MM.1S (cell line): Measurements from ENCODE around the gene INSIG2.

Experiments used
- DNase-seq: peaks from one replicate; pipeline ENCODE4 v3.0.0-alpha.2; 2015
- H2AFZ ChIP-seq: fragments of 300-600 bp; sonication (generic); 2 replicates; pipeline ENCODE4 v1.6.0; 2016; ENCODE audit warnings: antibody characterized with exemption, low read length
- H3F3A ChIP-seq: fragments of 300-600 bp; sonication (generic); 2 replicates; pipeline ENCODE4 v1.6.1; 2016; ENCODE audit warnings: mild to moderate bottlenecking, antibody characterized with exemption, low read length, moderate library complexity, mixed read lengths; ENCODE audit not compliant: insufficient read depth
- H3K27ac ChIP-seq: fragments of 300-600 bp; sonication (generic); 2 replicates; pipeline ENCODE4 v1.5.1; 2016; ENCODE audit warnings: mild to moderate bottlenecking, low read length
- H3K27me3 ChIP-seq: fragments of 300-600 bp; sonication (generic); replicated peaks from 2 replicates; pipeline ENCODE4 v1.6.0; 2016; ENCODE audit warnings: low read length; ENCODE audit not compliant: insufficient read depth
- H3K36me3 ChIP-seq: fragments of 300-600 bp; sonication (generic); replicated peaks from 2 replicates; pipeline ENCODE4 v1.6.1; 2016; ENCODE audit warnings: mild to moderate bottlenecking, low read length, mixed read lengths; ENCODE audit not compliant: insufficient read depth
- H3K4me1 ChIP-seq: fragments of 300-600 bp; sonication (generic); 2 replicates; pipeline ENCODE4 v1.6.1; 2016; ENCODE audit warnings: low read length, mixed read lengths
- H3K4me2 ChIP-seq: fragments of 300-600 bp; sonication (generic); 2 replicates; pipeline ENCODE4 v1.6.0; 2016; ENCODE audit warnings: low read depth, low read length
- H3K4me3 ChIP-seq: fragments of 300-600 bp; sonication (generic); 2 replicates; pipeline ENCODE4 v1.5.1; 2016; ENCODE audit warnings: low read length, mixed read lengths
- H3K79me2 ChIP-seq: fragments of 300-600 bp; sonication (generic); 2 replicates; pipeline ENCODE4 v1.6.1; 2016; ENCODE audit warnings: mixed run types, low read length, mixed read lengths
- H3K9ac ChIP-seq: fragments of 300-600 bp; sonication (generic); 2 replicates; pipeline ENCODE4 v1.6.1; 2016; ENCODE audit warnings: low read length, mixed read lengths
- H3K9me2 ChIP-seq: fragments of 300-600 bp; sonication (generic); replicated peaks from 2 replicates; pipeline ENCODE4 v1.6.1; 2016; ENCODE audit warnings: mild to moderate bottlenecking, low read length, mixed read lengths; ENCODE audit not compliant: insufficient read depth
- H3K9me3 ChIP-seq: fragments of 300-600 bp; sonication (generic); replicated peaks from 2 replicates; pipeline ENCODE4 v1.6.1; 2016; ENCODE audit warnings: mild to moderate bottlenecking, low read length, mixed read lengths; ENCODE audit not compliant: insufficient read depth
- H4K20me1 ChIP-seq: fragments of 300-600 bp; sonication (generic); 2 replicates; pipeline ENCODE4 v1.6.1; 2016; ENCODE audit warnings: mild to moderate bottlenecking, low read length, moderate library complexity, mixed read lengths; ENCODE audit not compliant: insufficient read depth
- EZH2 ChIP-seq: fragments of 300-600 bp; sonication (generic); optimal IDR thresholded peaks from 2 replicates; pipeline ENCODE3; 2017; ENCODE audit warnings: low read depth, mild to moderate bottlenecking, antibody characterized with exemption, low read length, mixed read lengths
- EZH2phosphoT487 ChIP-seq: fragments of 300-600 bp; sonication (generic); IDR thresholded peaks from 2 replicates; pipeline ENCODE4 v1.6.1; 2018; ENCODE audit warnings: antibody characterized with exemption, low read length
- TF ChIP-seq, protein P1 (sequence below): fragments of 300-600 bp; sonication (generic); IDR thresholded peaks from 2 replicates; pipeline ENCODE4 v1.5.1; 2016; ENCODE audit warnings: antibody characterized with exemption, low read length, mixed read lengths

Gene INSIG2

DNA sequence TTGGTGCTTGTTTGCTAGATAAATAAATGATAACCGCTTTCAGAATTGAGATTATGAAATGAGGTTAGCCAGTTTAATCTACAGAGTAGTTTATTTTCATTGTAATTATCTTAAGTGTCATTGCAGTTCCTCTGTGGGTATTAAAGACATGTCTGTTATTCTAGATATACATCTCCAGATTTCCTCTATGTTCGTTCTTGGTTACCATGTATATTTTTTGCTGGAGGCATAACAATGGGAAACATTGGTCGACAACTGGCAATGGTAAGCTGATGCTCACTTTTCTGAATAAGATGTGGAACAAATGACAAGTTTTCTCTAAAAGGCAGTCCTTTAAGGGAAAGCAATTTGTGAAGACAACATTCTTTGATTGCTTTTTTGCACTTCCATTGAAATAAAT lies 18.7 kb downstream of the INSIG2 start:
- H2AFZ ChIP-seq: no peak overlapping the region
- no peaks in the 10 kb centered on the region for H3K79me2 ChIP-seq
- H3K9me2 ChIP-seq: no peaks in the 10 kb centered on the region
- DNase-seq: no peak
- H3K4me1 ChIP-seq: no peaks in the 10 kb centered on the region
- TF ChIP-seq, protein P1, sequence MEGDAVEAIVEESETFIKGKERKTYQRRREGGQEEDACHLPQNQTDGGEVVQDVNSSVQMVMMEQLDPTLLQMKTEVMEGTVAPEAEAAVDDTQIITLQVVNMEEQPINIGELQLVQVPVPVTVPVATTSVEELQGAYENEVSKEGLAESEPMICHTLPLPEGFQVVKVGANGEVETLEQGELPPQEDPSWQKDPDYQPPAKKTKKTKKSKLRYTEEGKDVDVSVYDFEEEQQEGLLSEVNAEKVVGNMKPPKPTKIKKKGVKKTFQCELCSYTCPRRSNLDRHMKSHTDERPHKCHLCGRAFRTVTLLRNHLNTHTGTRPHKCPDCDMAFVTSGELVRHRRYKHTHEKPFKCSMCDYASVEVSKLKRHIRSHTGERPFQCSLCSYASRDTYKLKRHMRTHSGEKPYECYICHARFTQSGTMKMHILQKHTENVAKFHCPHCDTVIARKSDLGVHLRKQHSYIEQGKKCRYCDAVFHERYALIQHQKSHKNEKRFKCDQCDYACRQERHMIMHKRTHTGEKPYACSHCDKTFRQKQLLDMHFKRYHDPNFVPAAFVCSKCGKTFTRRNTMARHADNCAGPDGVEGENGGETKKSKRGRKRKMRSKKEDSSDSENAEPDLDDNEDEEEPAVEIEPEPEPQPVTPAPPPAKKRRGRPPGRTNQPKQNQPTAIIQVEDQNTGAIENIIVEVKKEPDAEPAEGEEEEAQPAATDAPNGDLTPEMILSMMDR: no peak
- TF ChIP-seq EZH2phosphoT487: no peak
- TF ChIP-seq EZH2: no peak
- no peak overlapping the region for H3K4me2 ChIP-seq
- no peaks in the 10 kb centered on the region for H3K9me3 ChIP-seq
- no peaks in the 10 kb centered on the region for H4K20me1 ChIP-seq
- H3K27me3 ChIP-seq: no peaks in the 10 kb centered on the region
- H3K36me3 ChIP-seq: peaks cover 8% of the 10 kb centered on the region; the same call in 1 of the 2 replicates
- H3K4me3 ChIP-seq: no peak overlapping the region
- no peak overlapping the region for H3K27ac ChIP-seq
- H3K9ac ChIP-seq: no peak overlapping the region
- H3F3A ChIP-seq: no peaks in the 10 kb centered on the region

DNA sequence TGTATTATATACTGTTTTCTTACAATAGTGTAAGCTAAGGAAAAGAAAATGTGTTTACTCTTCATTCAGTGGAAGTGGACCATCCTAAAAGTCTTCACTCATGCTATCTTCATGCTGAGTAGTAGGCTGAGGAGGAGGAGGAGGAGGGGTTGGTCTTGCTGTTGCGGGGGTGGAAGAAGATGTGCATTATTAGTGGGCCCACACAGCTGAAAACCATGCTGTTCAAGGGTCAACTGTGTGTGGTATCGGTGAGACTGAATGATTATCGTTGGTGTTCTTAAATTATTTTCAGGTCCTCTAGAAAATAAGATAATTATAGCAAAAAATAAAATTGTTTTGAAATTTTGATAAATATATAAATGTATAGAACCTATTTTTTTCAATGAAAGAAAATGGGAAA lies 22.0 kb downstream of the INSIG2 start:
- H3K27me3 ChIP-seq: no peaks in the 10 kb centered on the region
- no peaks in the 10 kb centered on the region for H3K9me2 ChIP-seq
- H3F3A ChIP-seq: no peaks in the 10 kb centered on the region
- no peak for DNase-seq
- no peaks in the 10 kb centered on the region for H4K20me1 ChIP-seq
- H3K79me2 ChIP-seq: no peaks in the 10 kb centered on the region
- H3K4me1 ChIP-seq: no peaks in the 10 kb centered on the region
- H3K9me3 ChIP-seq: no peaks in the 10 kb centered on the region
- no peak overlapping the region for H3K27ac ChIP-seq
- H3K9ac ChIP-seq: no peak overlapping the region
- H3K36me3 ChIP-seq: peaks cover 8% of the 10 kb centered on the region; the same call in 1 of the 2 replicates
- H3K4me2 ChIP-seq: no peak overlapping the region
- no peak overlapping the region for H2AFZ ChIP-seq
- TF ChIP-seq, protein P1: no peak
- TF ChIP-seq EZH2: no peak
- no peak for TF ChIP-seq EZH2phosphoT487
- H3K4me3 ChIP-seq: no peak overlapping the region

DNA sequence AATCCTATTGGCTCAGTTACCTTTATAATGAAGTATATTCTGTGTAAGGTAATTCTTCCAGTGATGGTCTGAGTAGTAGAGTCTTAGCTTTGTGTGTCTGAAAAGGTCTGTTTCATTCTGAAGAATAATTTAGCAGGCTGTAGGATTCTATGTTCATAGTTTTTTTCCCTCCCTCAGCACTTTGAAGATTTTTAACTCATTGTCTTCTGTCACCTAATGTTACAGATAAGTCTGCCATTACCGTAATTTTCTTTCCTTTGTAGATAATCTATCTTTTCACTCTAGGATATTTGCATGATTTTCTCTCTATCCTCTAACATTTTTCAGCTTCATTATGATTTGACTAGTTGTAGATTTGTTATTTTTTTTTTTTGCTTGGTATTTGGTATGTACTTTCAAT lies 22.7 kb downstream of the INSIG2 start:
- H3K4me3 ChIP-seq: no peak overlapping the region
- H2AFZ ChIP-seq: no peak overlapping the region
- no peaks in the 10 kb centered on the region for H3K9me2 ChIP-seq
- peaks cover 8% of the 10 kb centered on the region; the same call in 1 of the 2 replicates for H3K36me3 ChIP-seq
- no peak overlapping the region for H3K27ac ChIP-seq
- H3K4me1 ChIP-seq: no peaks in the 10 kb centered on the region
- no peak overlapping the region for H3K4me2 ChIP-seq
- no peaks in the 10 kb centered on the region for H3K27me3 ChIP-seq
- H4K20me1 ChIP-seq: no peaks in the 10 kb centered on the region
- no peaks in the 10 kb centered on the region for H3F3A ChIP-seq
- no peaks in the 10 kb centered on the region for H3K9me3 ChIP-seq
- TF ChIP-seq EZH2: no peak
- TF ChIP-seq, protein P1: no peak
- TF ChIP-seq EZH2phosphoT487: no peak
- H3K9ac ChIP-seq: no peak overlapping the region
- H3K79me2 ChIP-seq: no peaks in the 10 kb centered on the region
- no peak for DNase-seq
